CD4-positive, alpha-beta T cell treated with Interleukin-1 beta for 1 hour (primary cell): ENCODE results near the gene SUZ12.
"Not testable (repeated sequence)": the region's sequence is repeated elsewhere in the genome, so short reads cannot be mapped to it uniquely, and the experiment has no call there.

ENCODE experiments used
- DNase-seq, 2 donors: peaks; one replicate each; pipeline ENCODE4 v3.0.0-alpha.2; 2020 to 2022

Gene SUZ12

GRCh38 chr17:31964131-31964530 lies 27.3 kb downstream of the SUZ12 start:
- not testable (repeated sequence) for DNase-seq

- no peak for DNase-seq
Observed at GRCh38 chr17:31967648-31968047, 30.8 kb downstream of the SUZ12 start.

DNA sequence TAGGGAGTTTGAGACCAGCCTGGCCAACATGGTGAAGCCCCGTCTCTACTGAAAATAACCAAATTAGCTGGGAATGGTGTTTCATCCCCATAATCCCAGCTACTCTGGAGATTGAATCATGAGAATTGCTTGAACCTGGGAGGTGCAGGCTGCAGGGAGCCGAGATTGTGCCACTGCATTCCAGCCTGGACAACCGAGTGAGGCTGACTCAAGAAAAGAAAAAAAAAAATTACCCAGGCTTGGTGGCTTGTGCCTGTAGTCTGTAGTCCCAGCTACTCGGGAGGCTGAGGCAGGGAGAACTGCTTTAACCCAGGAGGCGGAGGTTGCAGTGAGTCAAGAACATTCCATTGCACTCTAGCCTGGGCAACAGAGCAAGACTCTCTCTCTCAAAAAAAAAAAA lies 33.6 kb downstream of the SUZ12 start:
- not testable (repeated sequence) for DNase-seq

DNA sequence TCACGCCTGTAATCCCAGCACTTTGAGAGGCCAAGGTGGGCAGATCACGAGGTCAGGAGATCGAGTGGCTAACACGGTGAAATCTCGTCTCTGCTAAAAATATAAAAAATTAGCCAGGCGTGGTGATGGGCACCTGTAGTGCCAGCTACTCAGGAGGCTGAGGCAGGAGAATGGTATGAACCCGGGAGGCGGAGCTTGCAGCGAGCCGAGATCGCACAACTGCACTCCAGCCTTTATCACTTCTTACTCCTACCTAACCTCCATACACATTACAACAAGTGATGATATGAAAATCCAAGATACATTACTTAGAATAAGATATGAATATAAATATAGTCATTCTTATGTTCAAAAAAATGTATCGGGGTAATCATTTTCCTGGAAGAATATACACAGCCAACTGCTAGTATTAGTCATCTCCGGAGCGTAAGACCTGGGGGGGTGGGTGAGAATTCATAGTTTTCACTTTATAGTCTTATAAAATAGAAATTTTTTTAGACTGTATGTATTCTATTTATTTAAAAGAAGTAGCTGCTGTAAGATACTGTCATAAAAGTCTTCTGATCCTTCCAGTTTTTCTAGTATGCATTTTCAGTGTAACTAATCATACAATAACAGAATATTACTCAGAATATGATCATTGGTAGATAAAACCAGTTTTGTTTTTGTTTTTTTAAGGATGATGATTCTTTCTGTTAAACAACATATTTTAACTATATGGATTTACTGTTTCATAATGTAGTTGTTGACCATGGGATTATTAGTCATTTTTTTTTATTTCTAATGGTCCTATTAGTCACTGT lies 37.7 kb downstream of the SUZ12 start:
- not testable (repeated sequence) for DNase-seq

GRCh38 chr17:31975391-31975790 lies 38.6 kb downstream of the SUZ12 start:
- DNase-seq, result not testable (repeated sequence)

- not testable (repeated sequence) for DNase-seq
Observed at GRCh38 chr17:31991821-31992220, 55.0 kb downstream of the SUZ12 start.

DNA sequence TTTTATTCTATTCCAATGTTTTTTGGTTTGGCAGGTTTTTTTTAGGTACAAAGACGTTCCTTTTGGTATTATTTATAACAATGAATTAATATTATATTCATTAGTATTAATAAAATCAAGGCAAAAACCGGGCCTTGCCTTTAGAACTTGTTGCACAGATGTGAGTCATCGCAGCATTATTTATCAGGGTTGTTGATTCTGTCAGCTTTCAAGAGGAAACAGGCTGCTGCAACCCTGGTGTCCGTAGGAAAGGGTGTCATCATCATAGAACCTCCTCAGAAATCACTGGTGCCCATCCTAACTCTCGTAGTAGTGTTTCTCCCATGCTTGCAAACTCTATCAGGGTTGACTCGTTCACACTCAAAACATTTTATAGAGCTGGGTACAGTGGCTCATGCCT lies 60.2 kb downstream of the SUZ12 start:
- no peak for DNase-seq

DNA sequence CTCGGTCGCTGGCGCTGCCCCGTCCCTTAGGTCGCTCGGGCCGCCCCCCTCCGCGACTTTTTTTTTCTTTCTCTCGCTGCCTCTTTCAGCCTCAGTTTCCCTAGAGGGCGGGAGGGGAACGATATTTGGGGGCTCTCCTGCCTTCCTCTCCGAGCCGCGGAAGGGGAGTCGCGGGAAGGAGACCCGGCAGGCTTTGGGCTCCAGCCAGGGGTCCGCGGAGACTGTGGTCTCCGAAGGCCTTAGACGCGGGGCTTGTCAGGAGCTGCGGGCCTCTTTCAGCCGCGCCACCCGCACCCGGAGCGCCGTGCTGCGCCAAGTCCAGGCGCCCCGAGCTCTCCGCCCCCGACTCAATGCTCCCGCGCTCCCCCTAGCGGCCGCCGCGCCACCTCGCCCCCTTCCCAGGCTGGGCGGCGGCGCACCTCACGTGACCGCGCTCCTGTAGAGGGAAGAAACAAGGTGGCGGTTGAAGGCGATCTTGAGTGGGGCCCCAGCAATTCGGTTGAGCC lies 70.2 kb downstream of the SUZ12 start, which contains the start of gene LRRC37B:
Gene LRRC37B, plus strand, starts transcription at position 427 of the 506 bp plus-strand sequence. CDS start 14,010 bp downstream, outside the sequence.
- peak; percentile 88 to 91 for DNase-seq

DNA sequence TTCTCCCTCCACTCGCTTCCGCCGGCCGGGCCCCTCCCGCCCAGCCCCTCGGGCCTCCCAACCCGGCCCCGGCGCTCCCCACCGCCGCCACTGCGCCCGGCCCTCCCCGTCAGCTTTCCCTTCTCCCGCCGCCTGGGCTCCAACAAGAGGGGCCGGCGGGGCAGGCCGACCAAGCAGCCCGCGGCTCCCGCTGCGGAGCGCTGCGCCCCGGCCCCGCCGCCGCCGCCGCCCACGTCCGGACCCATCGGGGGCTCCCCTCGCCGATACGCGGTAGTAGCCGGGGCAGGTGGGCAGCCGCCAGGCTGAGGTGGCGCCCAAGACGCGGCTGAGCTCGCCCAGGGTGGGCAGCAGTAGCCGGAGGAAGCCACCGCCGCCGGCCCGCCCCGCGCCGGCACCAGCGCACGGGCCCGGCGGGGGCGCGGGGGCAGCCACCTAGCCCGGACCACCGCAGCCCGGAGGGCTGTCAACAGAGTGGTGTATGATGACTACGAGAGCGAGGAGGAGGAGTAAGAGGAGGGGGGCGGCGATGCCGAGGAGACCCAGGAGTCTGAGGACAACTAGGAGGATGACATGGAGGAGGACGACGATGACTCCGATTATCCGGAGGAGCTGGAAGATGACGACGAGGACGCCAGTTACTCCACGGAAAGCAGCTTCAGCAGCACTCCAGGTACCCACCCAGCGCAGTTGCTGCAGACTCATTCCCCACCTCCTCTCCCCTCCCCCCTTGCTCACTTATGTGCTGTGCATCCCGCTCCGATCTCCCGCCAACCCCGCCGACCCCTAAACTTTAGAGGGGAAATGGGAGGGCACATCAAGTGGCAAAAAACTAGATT lies 70.9 kb downstream of the SUZ12 start:
- DNase-seq, result peak; percentile 17 to 29

- no peak for DNase-seq
Observed at GRCh38 chr17:32009262-32009542, 72.4 kb downstream of the SUZ12 start.

DNA sequence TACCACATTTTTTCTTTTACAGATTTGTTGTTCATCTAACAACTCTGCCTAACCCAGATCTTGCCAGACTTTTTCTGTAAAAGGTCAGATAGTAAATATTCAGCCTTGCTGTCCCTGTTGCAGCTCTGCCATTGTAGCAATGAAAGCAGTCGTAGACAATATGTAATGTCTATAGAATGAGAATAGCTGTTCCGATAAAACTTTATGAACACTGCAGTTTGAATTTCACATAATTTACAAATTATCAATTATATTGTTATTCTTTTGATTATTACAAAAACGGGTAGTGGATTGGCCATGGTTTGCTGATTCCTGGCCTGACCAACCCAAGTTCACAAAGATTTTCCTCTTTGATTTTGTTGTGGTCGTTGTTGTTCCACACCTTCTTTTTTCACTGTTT lies 73.3 kb downstream of the SUZ12 start:
- DNase-seq, result no peak

DNA sequence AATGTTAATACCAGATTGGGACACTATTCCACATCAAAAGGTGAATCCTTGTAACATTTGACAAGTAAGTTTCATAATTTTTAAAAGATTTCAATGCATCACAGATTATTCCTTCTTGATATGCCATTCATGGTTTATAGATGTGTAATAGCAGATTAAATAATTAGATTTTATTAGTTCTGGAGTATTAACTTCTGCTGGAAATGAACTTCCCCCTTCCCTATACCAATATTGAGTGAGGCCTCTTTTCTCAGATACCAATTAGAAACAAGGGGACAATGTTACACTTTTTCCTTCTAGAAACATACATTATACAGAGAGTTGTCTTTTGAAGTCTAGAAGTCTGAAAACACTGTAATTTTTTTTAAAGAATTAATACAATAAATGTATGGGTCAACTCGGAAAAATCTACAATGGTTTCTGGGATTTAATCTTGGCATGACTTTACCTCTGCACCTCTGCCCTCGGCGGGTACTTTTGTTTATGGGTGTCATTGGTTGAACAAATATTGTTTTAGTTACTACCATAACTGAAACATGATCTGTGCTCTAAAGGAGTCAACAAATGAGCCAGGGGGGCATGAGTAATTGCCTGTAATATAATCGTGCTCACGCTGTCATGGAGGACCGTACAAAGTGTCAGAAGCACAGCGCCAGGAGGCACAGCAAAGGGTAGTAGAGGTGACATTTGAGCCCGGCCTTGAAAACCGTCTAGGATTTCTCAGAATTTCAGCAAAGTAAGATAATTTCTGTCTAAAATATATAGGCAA lies 78.6 kb downstream of the SUZ12 start:
- DNase-seq, result no peak

- DNase-seq, result no peak
Observed at GRCh38 chr17:32016231-32016630, 79.4 kb downstream of the SUZ12 start.

DNA sequence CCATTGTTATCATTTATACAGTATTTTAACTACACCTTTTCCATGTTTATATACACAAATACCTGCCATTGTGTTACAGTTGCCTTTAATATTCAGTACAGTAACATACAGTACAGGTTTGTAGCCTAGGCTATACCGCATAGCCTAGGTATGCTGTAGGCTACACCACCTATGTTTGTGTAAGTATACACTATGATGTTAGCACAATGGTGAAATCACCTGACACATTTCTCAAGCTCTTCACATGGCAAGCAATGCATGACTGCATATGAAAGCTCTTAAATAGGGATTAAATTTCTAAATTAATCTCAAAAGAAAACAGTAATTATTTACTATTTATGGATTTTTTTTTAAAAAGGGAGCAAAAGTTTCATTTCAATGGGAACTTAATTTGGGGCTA lies 82.4 kb downstream of the SUZ12 start:
- DNase-seq, result no peak

DNA sequence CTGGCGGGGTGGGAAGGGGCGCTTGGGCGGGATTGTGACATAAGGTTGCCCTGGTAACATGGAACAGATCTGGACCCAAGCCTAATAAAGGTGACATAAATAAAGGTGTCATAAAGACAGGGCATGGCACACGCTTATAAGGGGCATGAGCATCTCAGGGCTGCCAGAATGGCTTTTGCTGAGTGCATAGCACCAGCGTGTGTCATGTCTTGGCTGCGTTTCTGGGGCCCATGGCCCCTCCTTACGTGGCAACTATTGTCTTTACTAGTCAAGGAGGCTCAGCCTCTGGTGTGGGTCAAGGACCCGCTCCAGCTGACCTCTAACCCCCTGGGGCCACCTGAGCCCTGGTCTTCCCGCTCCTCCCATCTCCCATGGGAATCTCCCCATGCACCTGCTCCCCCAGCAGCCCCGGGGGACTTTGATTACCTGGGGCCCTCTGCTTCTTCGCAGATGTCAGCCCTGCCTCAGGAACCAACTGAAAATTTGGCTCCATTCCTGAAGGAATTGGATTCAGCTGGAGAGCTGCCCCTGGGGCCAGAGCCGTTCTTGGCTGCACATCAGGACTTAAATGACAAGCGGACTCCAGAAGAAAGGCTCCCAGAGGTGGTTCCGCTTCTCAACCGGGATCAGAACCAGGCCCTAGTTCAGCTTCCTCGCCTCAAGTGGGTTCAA lies 84.3 kb downstream of the SUZ12 start:
- DNase-seq, result no peak

GRCh38 chr17:32021615-32021955 lies 84.8 kb downstream of the SUZ12 start:
- DNase-seq, result no peak

DNA sequence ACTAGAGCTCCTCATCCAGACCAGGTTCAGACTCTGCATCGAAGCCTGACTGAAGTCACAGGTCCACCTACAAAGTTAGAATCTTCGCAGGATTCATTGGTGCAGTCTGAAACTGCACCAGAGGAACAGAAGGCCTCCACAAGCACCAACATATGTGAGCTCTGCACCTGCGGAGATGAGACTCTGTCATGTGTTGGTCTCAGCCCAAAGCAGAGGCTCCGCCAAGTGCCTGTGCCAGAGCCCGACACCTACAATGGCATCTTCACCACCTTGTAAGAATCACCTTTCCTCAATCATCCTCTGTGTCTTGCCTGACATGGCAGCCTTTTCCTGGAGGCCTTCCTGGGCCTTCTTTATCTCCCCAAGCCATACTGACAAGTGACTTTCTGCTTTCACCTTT lies 85.7 kb downstream of the SUZ12 start:
- DNase-seq, result not testable (repeated sequence)

DNA sequence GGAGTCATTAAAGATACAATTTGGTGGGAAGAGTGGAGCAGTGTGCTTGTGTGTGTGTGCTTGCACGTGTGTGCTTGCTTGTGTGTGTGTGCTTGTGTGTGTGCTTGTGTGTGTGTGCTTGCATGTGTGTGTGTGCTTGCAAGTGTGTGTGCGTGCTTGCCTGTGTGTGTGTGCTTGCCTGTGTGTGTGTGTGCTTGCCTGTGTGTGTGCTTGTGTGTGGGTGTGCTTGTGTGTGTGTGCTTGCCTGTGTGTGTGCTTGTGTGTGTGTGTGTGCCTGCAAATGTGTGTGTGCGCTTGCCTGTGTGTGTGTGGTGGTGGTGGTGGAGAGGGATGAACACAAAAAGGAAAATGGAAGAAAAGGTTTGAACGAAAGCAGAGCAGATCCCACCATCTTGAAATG lies 90.5 kb downstream of the SUZ12 start:
- not testable (repeated sequence) for DNase-seq

DNA sequence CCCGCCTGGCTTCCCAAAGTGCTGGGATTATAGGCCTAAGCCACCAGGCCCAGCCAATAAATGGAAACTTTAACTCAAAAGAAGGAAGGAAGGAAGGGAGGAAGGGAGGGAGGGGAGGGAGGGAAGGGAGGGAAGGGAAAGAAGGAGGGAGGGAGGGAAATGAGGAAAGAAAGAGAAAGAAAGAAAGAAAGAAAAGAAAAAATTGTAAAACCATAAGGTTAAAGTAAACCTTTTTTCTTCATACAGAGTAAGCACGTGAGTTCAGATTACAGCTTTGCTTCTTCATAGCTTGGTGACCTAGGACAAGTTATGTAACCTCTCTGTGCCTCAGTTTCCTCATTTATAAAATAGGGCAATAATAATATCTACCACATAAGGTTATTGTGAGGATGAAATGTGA lies 96.4 kb downstream of the SUZ12 start:
- no peak for DNase-seq

DNA sequence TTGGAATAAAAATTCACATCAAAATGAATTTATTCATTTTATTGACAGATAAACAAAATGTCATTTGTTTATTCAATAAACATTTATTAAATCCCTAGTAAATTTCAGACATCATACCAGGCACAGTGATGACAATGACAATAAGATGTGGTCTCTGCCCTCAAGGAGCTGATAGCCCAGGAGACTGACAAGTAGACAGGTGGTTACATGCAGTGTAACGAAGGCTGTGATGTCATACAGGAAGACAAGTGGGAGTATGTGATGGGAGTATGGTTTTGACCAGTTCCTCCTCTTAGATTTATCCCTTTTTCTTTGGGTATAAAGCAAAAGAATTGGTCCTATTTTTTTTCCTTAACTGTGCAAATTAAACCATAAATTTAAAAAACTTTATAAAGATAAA lies 97.0 kb downstream of the SUZ12 start:
- not testable (repeated sequence) for DNase-seq

DNA sequence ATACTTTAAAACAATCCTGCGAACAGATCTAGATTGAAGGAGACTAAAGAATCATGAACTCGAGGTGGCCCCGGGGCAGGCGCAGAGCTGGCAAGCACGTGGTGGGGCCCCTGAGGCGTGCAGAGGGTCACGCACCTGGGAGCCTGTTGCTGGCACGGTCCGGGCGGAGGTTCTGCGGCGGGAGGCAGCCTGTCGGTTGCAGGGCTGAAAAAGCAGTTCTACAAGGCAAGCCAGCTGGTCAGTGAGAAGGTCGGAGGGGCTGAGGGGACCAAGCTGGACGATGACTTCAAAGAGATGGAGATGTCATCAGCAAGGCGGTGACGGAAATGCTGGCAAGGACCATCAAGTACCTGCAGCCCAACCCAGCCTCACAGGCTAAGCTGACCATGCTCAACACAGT lies 103.4 kb downstream of the SUZ12 start:
- DNase-seq, result not testable (repeated sequence)

GRCh38 chr17:32041306-32041875 lies 104.6 kb downstream of the SUZ12 start:
- not testable (repeated sequence) for DNase-seq
